Large intestine (tissue), 12 donors: ENCODE measurements around the gene BCL11B. TPM values are rescaled to one million over a fixed set of nuclear protein-coding genes. Genes with fewer than 3 reads are reported as not detected.
A peak's percentile ranks its signal among the peaks of the same experiment; 100 is the strongest.

Source experiments
- DNase-seq, 2 donors: peaks; one replicate each; pipeline versions ENCODE4 v3.0.0 to v3.0.0-alpha.2; 2013
- H3K27ac ChIP-seq: one replicate; pipeline ENCODE4 v1.5.1; 2013; ENCODE audit warnings: low read length
- H3K27me3 ChIP-seq: 2 replicates; pipeline ENCODE4 v1.6.1; 2013; ENCODE audit warnings: low read length; ENCODE audit not compliant: control insufficient read depth, insufficient read depth
- H3K36me3 ChIP-seq: 2 replicates; pipeline ENCODE4 v1.6.1; 2013; ENCODE audit warnings: low read length; ENCODE audit not compliant: control insufficient read depth, insufficient read depth
- H3K4me1 ChIP-seq: one replicate; pipeline ENCODE4 v1.6.1; 2013; ENCODE audit warnings: low read length; ENCODE audit not compliant: control insufficient read depth, insufficient read depth
- H3K4me3 ChIP-seq: one replicate; pipeline ENCODE4 v1.5.1; 2013; ENCODE audit warnings: low read length
- H3K9me3 ChIP-seq: one replicate; pipeline ENCODE4 v1.6.1; 2013; ENCODE audit warnings: mild to moderate bottlenecking, low read depth, low read length, moderate library complexity; ENCODE audit not compliant: control insufficient read depth
- WGBS: methylation state at CpG from one replicate; pipeline ENCODE4 v1.1.5; 2013; ENCODE audit warnings: low lambda C conversion rate; ENCODE audit not compliant: insufficient coverage; 5-methylcytosine and 5-hydroxymethylcytosine counted together
- long read RNA-seq, 11 donors: transcript quantifications; one replicate each; lab custom pipeline, GENCODE V29; 2026
- polyA plus RNA-seq: library from polyadenylated mRNA; unstranded; fragments of 120-200 nt; gene quantifications from one replicate; pipeline ENCODE4 v1.2.1, GENCODE V29; 2013

Gene BCL11B
- polyA plus RNA-seq, result 4.0 TPM
- long read RNA-seq, donor 1, full-length matches to known transcripts, result 1 of 1 reads
- long read RNA-seq, donor 1, partial matches to known transcripts, result 0 of 1 reads
- long read RNA-seq, donor 1, other reads (novel, unspliced or antisense), result 0 of 1 reads
- long read RNA-seq, donor 2, full-length matches to known transcripts, result 1 of 1 reads
- long read RNA-seq, donor 2, partial matches to known transcripts, result 0 of 1 reads
- long read RNA-seq, donor 2, other reads (novel, unspliced or antisense), result 0 of 1 reads
- long read RNA-seq, donor 3, result 0 reads
- long read RNA-seq, donor 4, full-length matches to known transcripts, result 1 of 1 reads
- long read RNA-seq, donor 4, partial matches to known transcripts, result 0 of 1 reads
- long read RNA-seq, donor 4, other reads (novel, unspliced or antisense), result 0 of 1 reads
- long read RNA-seq, donor 5, result 0 reads
- long read RNA-seq, donor 6, result 0 reads
- long read RNA-seq, donor 7, result 0 reads
- long read RNA-seq, donor 8, result 0 reads
- long read RNA-seq, donor 9, result 0 reads
- long read RNA-seq, donor 10, result 0 reads
- long read RNA-seq, donor 11, result 0 reads

GRCh38 chr14:99271951-99272631, at the start of gene BCL11B:
TSS of gene BCL11B (minus strand) at chr14:99272197. CDS start at chr14:99271218, 979 bp downstream.
- DNase-seq, result peak; percentile 84 to 95
- peak within 1 kb of the TSS; percentile 89 for H3K27ac ChIP-seq
- H3K27me3 ChIP-seq, result peaks cover 53% of the 10 kb centered on the region
- peak within 1 kb of the TSS; percentile 46 for H3K4me3 ChIP-seq
- H3K9me3 ChIP-seq, result no peaks in the 10 kb centered on the region
- H3K36me3 ChIP-seq, result no peaks in the 10 kb centered on the region
- no CpG with 5 or more reads among the region's 50 CpGs for WGBS
- H3K4me1 ChIP-seq, result peaks cover 10% of the 10 kb centered on the region

GRCh38 chr14:99321236-99321925, 49.4 kb upstream of the BCL11B start:
- H3K27me3 ChIP-seq, result no peaks in the 10 kb centered on the region
- no CpG with 5 or more reads among the region's 16 CpGs for whole genome bisulfite sequencing
- H3K27ac ChIP-seq, result peak overlapping the region; percentile 75
- H3K9me3 ChIP-seq, result no peaks in the 10 kb centered on the region
- no peak for DNase-seq
- no peaks in the 10 kb centered on the region for H3K36me3 ChIP-seq
- H3K4me3 ChIP-seq, result no peak overlapping the region
- peaks cover 50% of the 10 kb centered on the region for H3K4me1 ChIP-seq

GRCh38 chr14:99320621-99321235, 48.7 kb upstream of the BCL11B start:
- Histone ChIP-seq H3K36me3 (no peaks in the 10 kb centered on the region), H3K27me3 (no peaks in the 10 kb centered on the region), H3K4me1 (peaks cover 55% of the 10 kb centered on the region), H3K4me3 (no peak overlapping the region), H3K27ac (peak overlapping the region; percentile 75), H3K9me3 (no peaks in the 10 kb centered on the region)
- DNase-seq, result peak; percentile 76 to 88
- WGBS, result no CpG with 5 or more reads among the region's 27 CpGs

- peaks cover 55% of the 10 kb centered on the region for H3K4me1 ChIP-seq
- H3K4me3 ChIP-seq, result no peak overlapping the region
- H3K27me3 ChIP-seq, result no peaks in the 10 kb centered on the region
- no peaks in the 10 kb centered on the region for H3K36me3 ChIP-seq
- peak overlapping the region; percentile 75 for H3K27ac ChIP-seq
- peak; percentile 64 to 78 for DNase-seq
- WGBS, result no CpG with 5 or more reads among the region's 23 CpGs
- H3K9me3 ChIP-seq, result no peaks in the 10 kb centered on the region
Measured at GRCh38 chr14:99320105-99320572, 48.1 kb upstream of the BCL11B start.

GRCh38 chr14:99318959-99319295, 46.9 kb upstream of the BCL11B start:
- no CpG with 5 or more reads among the region's 6 CpGs for WGBS
- H3K4me1 ChIP-seq, result peaks cover 55% of the 10 kb centered on the region
- no peaks in the 10 kb centered on the region for H3K9me3 ChIP-seq
- peak overlapping the region; percentile 87 for H3K27ac ChIP-seq
- no peak overlapping the region for H3K4me3 ChIP-seq
- DNase-seq, result no peak
- no peaks in the 10 kb centered on the region for H3K27me3 ChIP-seq
- no peaks in the 10 kb centered on the region for H3K36me3 ChIP-seq

GRCh38 chr14:99318091-99318958, 46.3 kb upstream of the BCL11B start:
- no CpG with 5 or more reads among the region's 13 CpGs for WGBS
- peak; percentile 33 to 60 for DNase-seq
- Histone ChIP-seq H3K4me3 (no peak overlapping the region), H3K27me3 (no peaks in the 10 kb centered on the region), H3K9me3 (no peaks in the 10 kb centered on the region), H3K27ac (peak overlapping the region; percentile 87), H3K4me1 (peaks cover 55% of the 10 kb centered on the region), H3K36me3 (no peaks in the 10 kb centered on the region)

GRCh38 chr14:99317231-99318090, 45.5 kb upstream of the BCL11B start:
- H3K27me3 ChIP-seq, result no peaks in the 10 kb centered on the region

GRCh38 chr14:99316281-99317163, 44.5 kb upstream of the BCL11B start:
- no CpG with 5 or more reads among the region's 18 CpGs for WGBS
- Histone ChIP-seq H3K27ac (peak overlapping the region; percentile 87), H3K9me3 (no peaks in the 10 kb centered on the region), H3K4me3 (no peak overlapping the region), H3K27me3 (no peaks in the 10 kb centered on the region), H3K36me3 (no peaks in the 10 kb centered on the region), H3K4me1 (peaks cover 55% of the 10 kb centered on the region)
- peak; percentile 67 to 90 for DNase-seq

More at GRCh38 chr14:99317231-99318090, 45.5 kb upstream of the BCL11B start:
- no peaks in the 10 kb centered on the region for H3K9me3 ChIP-seq
- H3K27ac ChIP-seq, result peak overlapping the region; percentile 87
- no CpG with 5 or more reads among the region's 9 CpGs for WGBS
- H3K4me1 ChIP-seq, result peaks cover 55% of the 10 kb centered on the region
- H3K4me3 ChIP-seq, result no peak overlapping the region
- H3K36me3 ChIP-seq, result no peaks in the 10 kb centered on the region
- DNase-seq, result peak in 1 of 2 donors; percentile 64
